ENCODE measurements around the gene NCSTN.

The NCSTN gene

GRCh38 chr1:160402001-160402795 lies 59.0 kb downstream of the NCSTN start:
- no peak overlapping the region for H3K4me3 ChIP-seq (replicated peaks; ENCODE audit: low read depth, low read length)
- no peak for DNase-seq (ENCODE audit: extremely low read depth, low read depth)
- TF ChIP-seq, protein P1, sequence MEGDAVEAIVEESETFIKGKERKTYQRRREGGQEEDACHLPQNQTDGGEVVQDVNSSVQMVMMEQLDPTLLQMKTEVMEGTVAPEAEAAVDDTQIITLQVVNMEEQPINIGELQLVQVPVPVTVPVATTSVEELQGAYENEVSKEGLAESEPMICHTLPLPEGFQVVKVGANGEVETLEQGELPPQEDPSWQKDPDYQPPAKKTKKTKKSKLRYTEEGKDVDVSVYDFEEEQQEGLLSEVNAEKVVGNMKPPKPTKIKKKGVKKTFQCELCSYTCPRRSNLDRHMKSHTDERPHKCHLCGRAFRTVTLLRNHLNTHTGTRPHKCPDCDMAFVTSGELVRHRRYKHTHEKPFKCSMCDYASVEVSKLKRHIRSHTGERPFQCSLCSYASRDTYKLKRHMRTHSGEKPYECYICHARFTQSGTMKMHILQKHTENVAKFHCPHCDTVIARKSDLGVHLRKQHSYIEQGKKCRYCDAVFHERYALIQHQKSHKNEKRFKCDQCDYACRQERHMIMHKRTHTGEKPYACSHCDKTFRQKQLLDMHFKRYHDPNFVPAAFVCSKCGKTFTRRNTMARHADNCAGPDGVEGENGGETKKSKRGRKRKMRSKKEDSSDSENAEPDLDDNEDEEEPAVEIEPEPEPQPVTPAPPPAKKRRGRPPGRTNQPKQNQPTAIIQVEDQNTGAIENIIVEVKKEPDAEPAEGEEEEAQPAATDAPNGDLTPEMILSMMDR (IDR thresholded peaks at IDR 0.05; ENCODE audit: low read depth, low read length, missing control alignments), result no peak

- no peak overlapping the region for H3K4me3 ChIP-seq (replicated peaks; ENCODE audit: low read depth, low read length)
- DNase-seq (ENCODE audit: extremely low read depth, low read depth), result no peak
- TF ChIP-seq, protein P1 (IDR thresholded peaks at IDR 0.05; ENCODE audit: low read depth, low read length, missing control alignments), result no peak
These were observed 60.1 kb downstream of the NCSTN start for GRCh38 chr1:160403244-160403643.

- no peak for DNase-seq (ENCODE audit: extremely low read depth, low read depth)
- TF ChIP-seq, protein P1 (IDR thresholded peaks at IDR 0.05; ENCODE audit: low read depth, low read length, missing control alignments), result no peak
These were observed 60.9 kb downstream of the NCSTN start for GRCh38 chr1:160404094-160404493.

DNA sequence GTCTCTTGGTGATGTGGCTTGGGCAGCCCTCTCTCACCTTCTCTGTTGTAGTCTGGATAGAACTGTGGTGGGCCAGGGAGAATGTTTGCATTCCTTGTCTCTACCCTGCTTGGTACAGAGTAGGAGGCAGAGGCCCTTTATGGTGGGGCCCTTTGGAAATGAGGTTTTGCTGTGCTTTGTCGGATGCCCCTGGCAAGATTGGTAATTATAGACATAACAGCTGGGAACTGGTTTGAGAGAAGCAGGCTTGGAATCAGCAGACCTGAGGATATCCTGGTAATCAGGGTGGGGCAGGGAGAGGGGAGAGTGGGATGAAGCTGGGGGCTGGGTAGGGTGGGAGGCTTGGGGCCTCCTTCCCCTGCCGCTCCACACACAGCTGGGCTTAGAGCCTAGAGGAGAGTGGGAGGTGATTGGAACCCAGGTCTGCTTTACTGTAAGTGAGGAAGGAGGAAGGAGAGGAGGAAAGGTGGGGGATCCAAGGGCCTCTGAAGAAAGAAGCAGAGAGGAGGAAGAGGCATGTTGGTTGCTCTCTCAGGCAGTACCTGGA lies 62.2 kb downstream of the NCSTN start:
- TF ChIP-seq, protein P1 (IDR thresholded peaks at IDR 0.05; ENCODE audit: low read depth, low read length, missing control alignments), result no peak
- DNase-seq (ENCODE audit: extremely low read depth, low read depth), result no peak
- no peak overlapping the region for H3K4me3 ChIP-seq (replicated peaks; ENCODE audit: low read depth, low read length)

More at GRCh38 chr1:160404094-160404493, 60.9 kb downstream of the NCSTN start:
- H3K4me3 ChIP-seq (replicated peaks; ENCODE audit: low read depth, low read length), result no peak overlapping the region

DNA sequence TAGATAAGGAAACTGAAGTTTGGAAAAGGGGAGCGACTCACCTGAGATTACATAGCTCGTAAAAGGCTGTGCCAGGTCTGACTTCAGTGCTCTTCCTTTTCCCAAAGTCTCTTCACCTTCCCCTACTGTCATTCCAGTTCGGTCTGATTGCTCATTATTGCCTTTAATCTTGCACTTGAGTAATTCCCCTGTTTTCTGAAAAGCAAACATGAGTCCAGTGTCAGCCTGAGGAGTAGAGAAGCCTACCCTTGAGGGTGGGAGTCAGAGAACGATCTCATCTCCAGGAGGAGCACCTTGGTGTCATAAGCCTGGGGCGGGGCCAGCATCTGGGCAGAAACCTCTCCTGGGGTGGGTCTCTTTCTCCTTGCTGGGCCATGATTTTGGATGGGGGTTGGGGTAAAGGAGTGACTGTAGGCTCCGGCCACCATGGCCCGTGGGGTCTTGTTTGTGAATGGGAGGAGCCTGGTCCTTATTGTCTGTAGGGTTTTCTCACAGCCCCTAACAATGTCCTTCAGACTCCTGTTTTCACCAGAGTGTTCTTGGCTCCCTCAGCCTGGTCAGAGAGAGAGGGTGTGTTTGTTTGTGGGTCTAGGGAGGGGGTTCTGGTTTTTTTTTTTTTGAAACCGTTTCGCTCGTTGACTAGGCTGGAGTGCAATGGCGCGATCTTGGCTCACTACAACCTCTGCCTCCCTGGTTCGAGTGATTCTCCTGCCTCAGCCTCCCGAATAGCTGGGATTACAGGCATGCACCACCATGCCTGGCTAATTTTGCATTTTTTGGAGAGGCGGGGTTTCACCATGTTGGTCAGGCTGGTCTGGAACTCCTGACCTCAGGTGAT lies 63.2 kb downstream of the NCSTN start:
- TF ChIP-seq, protein P1 (IDR thresholded peaks at IDR 0.05; ENCODE audit: low read depth, low read length, missing control alignments), result no peak
- no peak overlapping the region for H3K4me3 ChIP-seq (replicated peaks; ENCODE audit: low read depth, low read length)
- no peak for DNase-seq (ENCODE audit: extremely low read depth, low read depth)

DNA sequence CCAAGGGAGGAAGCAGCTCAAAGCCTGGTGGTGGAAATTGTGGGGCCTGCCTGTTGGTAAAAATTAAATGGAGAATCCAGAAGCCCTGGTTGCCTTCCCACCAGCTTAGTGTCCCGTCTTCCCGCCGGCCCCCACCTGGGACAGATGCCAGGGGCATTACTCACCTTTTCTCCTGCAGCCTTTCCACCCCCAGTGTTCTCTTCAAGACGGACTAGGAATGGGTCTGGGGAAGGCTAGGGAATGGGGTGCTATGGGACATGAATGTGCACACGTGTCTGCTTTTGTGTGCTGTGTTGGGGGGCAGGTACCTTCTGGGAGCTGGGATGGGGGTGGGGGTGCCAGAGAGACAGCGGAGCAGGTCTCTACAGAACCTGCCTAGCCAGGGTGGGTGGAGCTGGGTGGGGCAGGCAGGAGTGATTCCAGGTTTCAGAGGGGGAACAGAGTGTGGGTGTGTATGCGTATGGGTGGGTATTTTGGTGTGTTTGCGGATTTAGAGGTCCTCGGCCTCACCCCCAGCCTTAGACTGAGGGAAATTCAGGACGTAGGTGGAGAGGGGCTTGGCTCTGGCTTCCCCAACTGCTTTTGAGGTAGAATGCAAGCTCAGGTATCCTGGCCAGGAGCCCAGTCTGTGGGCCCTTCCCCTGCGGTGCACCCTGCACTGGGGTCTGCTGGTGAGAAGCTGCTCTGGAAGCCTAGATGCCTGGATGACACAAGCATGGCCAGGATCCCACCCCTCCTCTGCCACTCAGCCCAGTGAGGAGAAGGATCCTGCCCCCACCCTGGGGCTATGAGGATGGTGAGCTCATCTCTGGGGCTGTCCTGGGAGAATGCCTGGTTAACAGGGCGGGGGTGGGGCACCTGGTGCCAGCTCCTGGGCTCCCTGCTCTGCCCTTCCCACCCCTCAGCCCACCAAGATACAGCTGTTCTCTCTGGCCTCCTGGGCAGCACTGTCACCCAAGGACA lies 64.9 kb downstream of the NCSTN start:
- H3K4me3 ChIP-seq (replicated peaks; ENCODE audit: low read depth, low read length), result no peak overlapping the region
- DNase-seq (ENCODE audit: extremely low read depth, low read depth), result no peak
- TF ChIP-seq, protein P1 (IDR thresholded peaks at IDR 0.05; ENCODE audit: low read depth, low read length, missing control alignments), result no peak
